ENCODE measurements around the gene CSF3R. TPM values are rescaled to one million over a fixed set of nuclear protein-coding genes. Genes with fewer than 3 reads are reported as not detected.

The CSF3R gene
- total and polyA plus RNA-seq, 2 experiments from 2014 or later = not detected

- Mint-ChIP-seq H3K27ac (no peak overlapping the region), H3K4me1 (peaks cover 3% of the 10 kb centered on the region; the same call in 2 of the 3 replicates), H3K27me3 (ENCODE audit: insufficient read depth, low read depth, poor library complexity) (peaks cover under 1% of the 10 kb centered on the region), H3K36me3 (ENCODE audit: low read depth) (peaks cover 60% of the 10 kb centered on the region), H3K9me3 (no peaks in the 10 kb centered on the region), H3K4me3 (no peak overlapping the region)
- Histone ChIP-seq H3K27me3 (ENCODE audit: insufficient read depth) (no peaks in the 10 kb centered on the region), H3K4me1 (ENCODE audit: insufficient read depth) (no peaks in the 10 kb centered on the region), H3K4me2 (no peak overlapping the region), H3K9me2 (ENCODE audit: insufficient read depth) (no peaks in the 10 kb centered on the region), H3K36me3 (ENCODE audit: insufficient read depth) (peaks cover 24% of the 10 kb centered on the region), H3K4me3 (no peak overlapping the region), H3K79me2 (replicated peaks; ENCODE audit: insufficient read depth) (no peaks in the 10 kb centered on the region), H3F3A (replicated peaks; ENCODE audit: low read depth) (no peaks in the 10 kb centered on the region), H3K27ac (ENCODE audit: low read depth) (no peak overlapping the region), H2AFZ (no peak overlapping the region), H4K20me1 (replicated peaks; ENCODE audit: insufficient read depth) (no peaks in the 10 kb centered on the region; the same call in none of the 2 replicates)
- TF ChIP-seq POLR2AphosphoS5 (IDR thresholded peaks at IDR 0.05; ENCODE audit: low read depth) (no peak), NANOG (IDR thresholded peaks at IDR 0.05; ENCODE audit: borderline replicate concordance) (no peak), ZNF114 (CRISPR knock-in tag; IDR thresholded peaks at IDR 0.05) (no peak), CREB1 (CRISPR knock-in tag; IDR thresholded peaks at IDR 0.05; ENCODE audit: low read depth) (no peak), EZH2phosphoT487 (IDR thresholded peaks at IDR 0.05; ENCODE audit: unreplicated experiment) (no peak)
- TF ChIP-seq, protein P1, sequence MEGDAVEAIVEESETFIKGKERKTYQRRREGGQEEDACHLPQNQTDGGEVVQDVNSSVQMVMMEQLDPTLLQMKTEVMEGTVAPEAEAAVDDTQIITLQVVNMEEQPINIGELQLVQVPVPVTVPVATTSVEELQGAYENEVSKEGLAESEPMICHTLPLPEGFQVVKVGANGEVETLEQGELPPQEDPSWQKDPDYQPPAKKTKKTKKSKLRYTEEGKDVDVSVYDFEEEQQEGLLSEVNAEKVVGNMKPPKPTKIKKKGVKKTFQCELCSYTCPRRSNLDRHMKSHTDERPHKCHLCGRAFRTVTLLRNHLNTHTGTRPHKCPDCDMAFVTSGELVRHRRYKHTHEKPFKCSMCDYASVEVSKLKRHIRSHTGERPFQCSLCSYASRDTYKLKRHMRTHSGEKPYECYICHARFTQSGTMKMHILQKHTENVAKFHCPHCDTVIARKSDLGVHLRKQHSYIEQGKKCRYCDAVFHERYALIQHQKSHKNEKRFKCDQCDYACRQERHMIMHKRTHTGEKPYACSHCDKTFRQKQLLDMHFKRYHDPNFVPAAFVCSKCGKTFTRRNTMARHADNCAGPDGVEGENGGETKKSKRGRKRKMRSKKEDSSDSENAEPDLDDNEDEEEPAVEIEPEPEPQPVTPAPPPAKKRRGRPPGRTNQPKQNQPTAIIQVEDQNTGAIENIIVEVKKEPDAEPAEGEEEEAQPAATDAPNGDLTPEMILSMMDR (conservative IDR thresholded peaks at IDR 0.05; ENCODE audit: low read depth in 2 of 2) = no peak
- TF ChIP-seq, protein P2, sequence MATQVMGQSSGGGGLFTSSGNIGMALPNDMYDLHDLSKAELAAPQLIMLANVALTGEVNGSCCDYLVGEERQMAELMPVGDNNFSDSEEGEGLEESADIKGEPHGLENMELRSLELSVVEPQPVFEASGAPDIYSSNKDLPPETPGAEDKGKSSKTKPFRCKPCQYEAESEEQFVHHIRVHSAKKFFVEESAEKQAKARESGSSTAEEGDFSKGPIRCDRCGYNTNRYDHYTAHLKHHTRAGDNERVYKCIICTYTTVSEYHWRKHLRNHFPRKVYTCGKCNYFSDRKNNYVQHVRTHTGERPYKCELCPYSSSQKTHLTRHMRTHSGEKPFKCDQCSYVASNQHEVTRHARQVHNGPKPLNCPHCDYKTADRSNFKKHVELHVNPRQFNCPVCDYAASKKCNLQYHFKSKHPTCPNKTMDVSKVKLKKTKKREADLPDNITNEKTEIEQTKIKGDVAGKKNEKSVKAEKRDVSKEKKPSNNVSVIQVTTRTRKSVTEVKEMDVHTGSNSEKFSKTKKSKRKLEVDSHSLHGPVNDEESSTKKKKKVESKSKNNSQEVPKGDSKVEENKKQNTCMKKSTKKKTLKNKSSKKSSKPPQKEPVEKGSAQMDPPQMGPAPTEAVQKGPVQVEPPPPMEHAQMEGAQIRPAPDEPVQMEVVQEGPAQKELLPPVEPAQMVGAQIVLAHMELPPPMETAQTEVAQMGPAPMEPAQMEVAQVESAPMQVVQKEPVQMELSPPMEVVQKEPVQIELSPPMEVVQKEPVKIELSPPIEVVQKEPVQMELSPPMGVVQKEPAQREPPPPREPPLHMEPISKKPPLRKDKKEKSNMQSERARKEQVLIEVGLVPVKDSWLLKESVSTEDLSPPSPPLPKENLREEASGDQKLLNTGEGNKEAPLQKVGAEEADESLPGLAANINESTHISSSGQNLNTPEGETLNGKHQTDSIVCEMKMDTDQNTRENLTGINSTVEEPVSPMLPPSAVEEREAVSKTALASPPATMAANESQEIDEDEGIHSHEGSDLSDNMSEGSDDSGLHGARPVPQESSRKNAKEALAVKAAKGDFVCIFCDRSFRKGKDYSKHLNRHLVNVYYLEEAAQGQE (IDR thresholded peaks at IDR 0.05; ENCODE audit: unreplicated experiment) = no peak
- TF ChIP-seq, protein P3, sequence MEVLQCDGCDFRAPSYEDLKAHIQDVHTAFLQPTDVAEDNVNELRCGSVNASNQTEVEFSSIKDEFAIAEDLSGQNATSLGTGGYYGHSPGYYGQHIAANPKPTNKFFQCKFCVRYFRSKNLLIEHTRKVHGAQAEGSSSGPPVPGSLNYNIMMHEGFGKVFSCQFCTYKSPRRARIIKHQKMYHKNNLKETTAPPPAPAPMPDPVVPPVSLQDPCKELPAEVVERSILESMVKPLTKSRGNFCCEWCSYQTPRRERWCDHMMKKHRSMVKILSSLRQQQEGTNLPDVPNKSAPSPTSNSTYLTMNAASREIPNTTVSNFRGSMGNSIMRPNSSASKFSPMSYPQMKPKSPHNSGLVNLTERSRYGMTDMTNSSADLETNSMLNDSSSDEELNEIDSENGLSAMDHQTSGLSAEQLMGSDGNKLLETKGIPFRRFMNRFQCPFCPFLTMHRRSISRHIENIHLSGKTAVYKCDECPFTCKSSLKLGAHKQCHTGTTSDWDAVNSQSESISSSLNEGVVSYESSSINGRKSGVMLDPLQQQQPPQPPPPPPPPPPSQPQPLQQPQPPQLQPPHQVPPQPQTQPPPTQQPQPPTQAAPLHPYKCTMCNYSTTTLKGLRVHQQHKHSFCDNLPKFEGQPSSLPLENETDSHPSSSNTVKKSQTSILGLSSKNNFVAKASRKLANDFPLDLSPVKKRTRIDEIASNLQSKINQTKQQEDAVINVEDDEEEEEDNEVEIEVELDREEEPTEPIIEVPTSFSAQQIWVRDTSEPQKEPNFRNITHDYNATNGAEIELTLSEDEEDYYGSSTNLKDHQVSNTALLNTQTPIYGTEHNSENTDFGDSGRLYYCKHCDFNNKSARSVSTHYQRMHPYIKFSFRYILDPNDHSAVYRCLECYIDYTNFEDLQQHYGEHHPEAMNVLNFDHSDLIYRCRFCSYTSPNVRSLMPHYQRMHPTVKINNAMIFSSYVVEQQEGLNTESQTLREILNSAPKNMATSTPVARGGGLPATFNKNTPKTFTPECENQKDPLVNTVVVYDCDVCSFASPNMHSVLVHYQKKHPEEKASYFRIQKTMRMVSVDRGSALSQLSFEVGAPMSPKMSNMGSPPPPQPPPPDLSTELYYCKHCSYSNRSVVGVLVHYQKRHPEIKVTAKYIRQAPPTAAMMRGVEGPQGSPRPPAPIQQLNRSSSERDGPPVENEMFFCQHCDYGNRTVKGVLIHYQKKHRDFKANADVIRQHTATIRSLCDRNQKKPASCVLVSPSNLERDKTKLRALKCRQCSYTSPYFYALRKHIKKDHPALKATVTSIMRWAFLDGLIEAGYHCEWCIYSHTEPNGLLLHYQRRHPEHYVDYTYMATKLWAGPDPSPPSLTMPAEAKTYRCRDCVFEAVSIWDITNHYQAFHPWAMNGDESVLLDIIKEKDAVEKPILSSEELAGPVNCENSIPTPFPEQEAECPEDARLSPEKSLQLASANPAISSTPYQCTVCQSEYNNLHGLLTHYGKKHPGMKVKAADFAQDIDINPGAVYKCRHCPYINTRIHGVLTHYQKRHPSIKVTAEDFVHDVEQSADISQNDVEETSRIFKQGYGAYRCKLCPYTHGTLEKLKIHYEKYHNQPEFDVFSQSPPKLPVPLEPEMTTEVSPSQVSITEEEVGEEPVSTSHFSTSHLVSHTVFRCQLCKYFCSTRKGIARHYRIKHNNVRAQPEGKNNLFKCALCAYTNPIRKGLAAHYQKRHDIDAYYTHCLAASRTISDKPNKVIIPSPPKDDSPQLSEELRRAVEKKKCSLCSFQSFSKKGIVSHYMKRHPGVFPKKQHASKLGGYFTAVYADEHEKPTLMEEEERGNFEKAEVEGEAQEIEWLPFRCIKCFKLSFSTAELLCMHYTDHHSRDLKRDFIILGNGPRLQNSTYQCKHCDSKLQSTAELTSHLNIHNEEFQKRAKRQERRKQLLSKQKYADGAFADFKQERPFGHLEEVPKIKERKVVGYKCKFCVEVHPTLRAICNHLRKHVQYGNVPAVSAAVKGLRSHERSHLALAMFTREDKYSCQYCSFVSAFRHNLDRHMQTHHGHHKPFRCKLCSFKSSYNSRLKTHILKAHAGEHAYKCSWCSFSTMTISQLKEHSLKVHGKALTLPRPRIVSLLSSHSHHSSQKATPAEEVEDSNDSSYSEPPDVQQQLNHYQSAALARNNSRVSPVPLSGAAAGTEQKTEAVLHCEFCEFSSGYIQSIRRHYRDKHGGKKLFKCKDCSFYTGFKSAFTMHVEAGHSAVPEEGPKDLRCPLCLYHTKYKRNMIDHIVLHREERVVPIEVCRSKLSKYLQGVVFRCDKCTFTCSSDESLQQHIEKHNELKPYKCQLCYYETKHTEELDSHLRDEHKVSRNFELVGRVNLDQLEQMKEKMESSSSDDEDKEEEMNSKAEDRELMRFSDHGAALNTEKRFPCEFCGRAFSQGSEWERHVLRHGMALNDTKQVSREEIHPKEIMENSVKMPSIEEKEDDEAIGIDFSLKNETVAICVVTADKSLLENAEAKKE (CRISPR knock-in tag; IDR thresholded peaks at IDR 0.05) = no peak
- ATAC-seq = no peak
- no peak for DNase-seq (ENCODE audit: low spot score)
These were observed 26.3 kb downstream of the CSF3R start for GRCh38 chr1:36456391-36456928.
